Activated CD4-positive, alpha-beta T cell treated with anti-CD3 and anti-CD28 coated beads for 4 hours (primary cell): ENCODE measurements around the gene ATAD2B.

Experiments
- DNase-seq, 2 donors: peaks; one replicate each; pipeline ENCODE4 v3.0.0-alpha.2; 2020

Gene ATAD2B

GRCh38 chr2:23905155-23905554, 21.8 kb downstream of the ATAD2B start:
- no peak for DNase-seq

GRCh38 chr2:23904692-23905091, 22.2 kb downstream of the ATAD2B start:
- DNase-seq = no peak

- no peak for DNase-seq
Measured at GRCh38 chr2:23904215-23904614, 22.7 kb downstream of the ATAD2B start.

GRCh38 chr2:23903034-23903433, 23.9 kb downstream of the ATAD2B start:
- DNase-seq = no peak

GRCh38 chr2:23901966-23902846, 24.7 kb downstream of the ATAD2B start:
- DNase-seq = no peak

- peak in 1 of 2 donors; percentile 12 for DNase-seq
Measured at GRCh38 chr2:23900541-23901322, 26.2 kb downstream of the ATAD2B start.

GRCh38 chr2:23900133-23900532, 26.8 kb downstream of the ATAD2B start:
- no peak for DNase-seq

- DNase-seq = no peak
Measured at GRCh38 chr2:23871206-23871605, 55.7 kb downstream of the ATAD2B start.

GRCh38 chr2:23867449-23867848, 59.5 kb downstream of the ATAD2B start:
- DNase-seq = no peak

GRCh38 chr2:23862716-23863426, 64.1 kb downstream of the ATAD2B start:
- DNase-seq = no peak

GRCh38 chr2:23861952-23862351, 65.0 kb downstream of the ATAD2B start:
- DNase-seq = no peak

- no peak for DNase-seq
Measured at GRCh38 chr2:23859983-23860382, 66.9 kb downstream of the ATAD2B start.

GRCh38 chr2:23859234-23859633, 67.7 kb downstream of the ATAD2B start:
- no peak for DNase-seq

- no peak for DNase-seq
Measured at GRCh38 chr2:23850564-23851256, 76.2 kb downstream of the ATAD2B start.

GRCh38 chr2:23844905-23845304, 82.0 kb downstream of the ATAD2B start:
- no peak for DNase-seq

- no peak for DNase-seq
Measured at GRCh38 chr2:23843051-23843976, 83.6 kb downstream of the ATAD2B start.

GRCh38 chr2:23839919-23840578, 86.9 kb downstream of the ATAD2B start:
- no peak for DNase-seq

GRCh38 chr2:23838996-23839395, 87.9 kb downstream of the ATAD2B start:
- no peak for DNase-seq

- no peak for DNase-seq
Measured at GRCh38 chr2:23838581-23838980, 88.3 kb downstream of the ATAD2B start.

GRCh38 chr2:23837871-23838270, 89.1 kb downstream of the ATAD2B start:
- DNase-seq = no peak

GRCh38 chr2:23836971-23837565, 89.9 kb downstream of the ATAD2B start:
- no peak for DNase-seq
